Keratinocyte (primary cell): ENCODE results near the gene RRP1B. TPM values are rescaled to one million over a fixed set of nuclear protein-coding genes. Genes with fewer than 3 reads are reported as not detected.
"Not testable (repeated sequence)": the region's sequence is repeated elsewhere in the genome, so short reads cannot be mapped to it uniquely, and the experiment has no call there.

Experiments used
- DNase-seq: peaks from one replicate; pipeline ENCODE4 v3.0.0-alpha.2; 2011; ENCODE audit warnings: low read depth, missing footprints, low spot score
- FAIRE-seq: peaks from 2 replicates; lab custom pipeline; 2011; peaks lifted over from hg19 to GRCh38; lab: Jason Lieb, UNC
- H2AFZ ChIP-seq: 2 replicates; pipeline ENCODE4 v1.6.0; 2012; ENCODE audit warnings: low read length, control low read depth, inconsistent platforms; ENCODE audit not compliant: control insufficient read depth
- H3K27ac ChIP-seq: 2 replicates; pipeline ENCODE4 v1.5.1; 2011; ENCODE audit warnings: low read length; ENCODE audit not compliant: control insufficient read depth, insufficient read depth
- H3K27me3 ChIP-seq: 3 replicates; pipeline ENCODE4 v1.6.0; 2011; ENCODE audit warnings: low read length; ENCODE audit not compliant: control insufficient read depth, insufficient read depth; ENCODE audit errors: extremely low read depth
- H3K36me3 ChIP-seq, 2 experiments: 2 replicates in 1 of 2; 3 replicates in 1 of 2; pipeline ENCODE4 v1.5.1; 2011; ENCODE audit warnings: low read length in 2 of 2, mild to moderate bottlenecking in 1 of 2; ENCODE audit not compliant: control insufficient read depth in 2 of 2, insufficient read depth in 2 of 2; ENCODE audit errors: extremely low read depth in 1 of 2
- H3K4me1 ChIP-seq: 3 replicates; pipeline ENCODE4 v1.5.1; 2011; ENCODE audit warnings: low read length; ENCODE audit not compliant: control insufficient read depth, insufficient read depth; ENCODE audit errors: extremely low read depth
- H3K4me2 ChIP-seq: 3 replicates; pipeline ENCODE4 v1.6.0; 2011; ENCODE audit warnings: low read depth, low read length; ENCODE audit not compliant: control insufficient read depth, insufficient read depth; ENCODE audit errors: extremely low read depth
- H3K4me3 ChIP-seq, 3 experiments: fragments of 200-600 bp in 1 of 3; sonication (generic) in 1 of 3; 2 replicates in 2 of 3; 3 replicates in 1 of 3; pipeline ENCODE4 v1.5.1; 2011 to 2016; ENCODE audit warnings: low read length in 3 of 3, mild to moderate bottlenecking in 3 of 3, control low read depth in 2 of 3, inconsistent platforms in 1 of 3, low read depth in 1 of 3, mixed read lengths in 1 of 3, mixed run types in 1 of 3, moderate library complexity in 1 of 3; ENCODE audit not compliant: control insufficient read depth in 2 of 3, insufficient read depth in 2 of 3; ENCODE audit errors: extremely low read depth in 1 of 3
- H3K79me2 ChIP-seq: 2 replicates; pipeline ENCODE4 v1.6.0; 2012; ENCODE audit warnings: low read length; ENCODE audit not compliant: control insufficient read depth, insufficient read depth
- H3K9ac ChIP-seq: 3 replicates; pipeline ENCODE4 v1.6.0; 2011; ENCODE audit warnings: low read length; ENCODE audit not compliant: control insufficient read depth, insufficient read depth; ENCODE audit errors: extremely low read depth
- H3K9me1 ChIP-seq: 3 replicates; pipeline ENCODE4 v1.6.0; 2011; ENCODE audit warnings: low read length; ENCODE audit not compliant: control insufficient read depth, insufficient read depth; ENCODE audit errors: extremely low read depth
- H3K9me3 ChIP-seq: 2 replicates; pipeline ENCODE4 v1.5.1; 2012; ENCODE audit warnings: low read depth, low read length; ENCODE audit not compliant: control insufficient read depth
- H4K20me1 ChIP-seq: 3 replicates; pipeline ENCODE4 v1.6.0; 2011; ENCODE audit warnings: low read length; ENCODE audit not compliant: control insufficient read depth, insufficient read depth; ENCODE audit errors: extremely low read depth
- EZH2 ChIP-seq: IDR thresholded peaks from one replicate; pipeline ENCODE4 v1.6.1; 2012; ENCODE audit warnings: inconsistent platforms, mild to moderate bottlenecking, low read length, moderate library complexity
- dilution Hi-C: fragments of 300-500 bp; cut with MboI; formaldehyde crosslinking; loops from one replicate; pipeline ENCODE4 v1.7.0; 2020; ENCODE audit warnings: low sequenced_read_pairs; ENCODE audit not compliant: extremely low pct_ligation_motif_present
- polyA plus RNA-seq, 5 experiments: library from polyadenylated mRNA; depleted of rRNA in 3 of 5; stranded (reverse) in 3 of 5; stranded (forward) in 1 of 5; unstranded in 1 of 5; fragments of >200 nt; gene quantifications; 1 replicate in 1 of 5; 2 replicates in 3 of 5; 3 replicates in 1 of 5; pipeline versions ENCODE4 v1.2.1 to v1.2.3, GENCODE V29; 2011 to 2012; ENCODE audit warnings: missing spikeins in 2 of 5, low read depth in 1 of 5, low replicate concordance in 1 of 5
- TF ChIP-seq, protein P1 (sequence below), 3 experiments: IDR thresholded peaks in 1 of 3; conservative IDR thresholded peaks in 1 of 3; optimal IDR thresholded peaks in 1 of 3; 2 replicates in 2 of 3; 3 replicates in 1 of 3; pipeline versions ENCODE3 to v1.5.1; 2011; ENCODE audit warnings: low read length in 3 of 3, mild to moderate bottlenecking in 3 of 3, moderate library complexity in 2 of 3, control low read depth in 1 of 3, inconsistent platforms in 1 of 3; ENCODE audit not compliant: insufficient read depth in 2 of 3; ENCODE audit errors: extremely low read depth in 1 of 3

Gene RRP1B
- polyA plus RNA-seq, 1 donor (not counting 4 experiments of a cell fraction or from before 2014, with no cell fraction given) = 19.8 TPM

DNA sequence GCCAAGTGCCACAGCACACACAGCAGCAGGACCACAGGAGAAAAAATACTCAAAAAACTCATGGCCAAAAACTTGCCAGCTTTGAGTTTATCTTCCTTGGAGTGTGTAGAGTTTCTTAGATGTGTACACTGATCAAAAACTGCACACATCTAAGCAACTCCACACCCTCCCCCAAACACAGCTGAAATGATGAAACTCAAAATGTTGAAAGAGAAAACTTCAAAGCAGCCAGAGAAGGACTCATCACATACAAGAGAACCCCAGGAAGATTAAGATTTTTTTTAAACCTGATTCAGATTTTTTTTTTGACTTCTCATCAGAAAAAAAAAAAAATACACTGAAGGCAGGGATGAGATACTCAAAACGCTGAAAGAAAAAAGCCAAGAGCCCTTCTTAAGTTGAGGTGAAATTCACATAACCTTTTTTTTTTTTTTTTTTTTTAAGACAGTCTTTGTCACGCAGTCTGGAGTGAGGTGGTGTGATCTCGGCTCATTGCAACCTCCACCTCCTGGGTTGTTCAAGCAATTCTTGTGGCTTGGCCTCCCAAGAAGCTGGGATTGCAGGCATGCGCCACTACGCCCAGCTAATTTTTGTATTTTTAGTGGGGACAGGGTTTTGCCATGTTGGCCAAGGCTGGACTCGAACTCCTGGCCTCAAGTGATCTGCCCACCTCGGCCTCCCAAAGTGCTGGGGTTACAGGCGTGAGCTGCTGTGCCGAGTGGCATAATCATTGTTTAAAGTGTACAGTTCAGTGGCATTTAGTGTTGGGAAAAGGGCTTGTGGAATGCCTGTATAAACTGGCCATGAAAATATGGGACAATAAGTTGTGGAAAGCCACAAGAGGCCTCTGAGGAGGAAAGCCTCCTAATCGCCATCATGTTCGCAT lies 38.6 kb downstream of the RRP1B start:
- Histone ChIP-seq H3K4me3 (no peak overlapping the region), H3K79me2 (no peaks in the 10 kb centered on the region), H3K36me3 (peaks cover 5 to 14% of the 10 kb centered on the region in 2 experiments), H3K4me2 (no peak overlapping the region), H3K9me3 (no peaks in the 10 kb centered on the region), H3K9me1 (no peaks in the 10 kb centered on the region), H3K4me1 (peaks cover 3% of the 10 kb centered on the region), H4K20me1 (no peaks in the 10 kb centered on the region), H3K27ac (no peak overlapping the region), H3K9ac (no peak overlapping the region), H3K27me3 (no peaks in the 10 kb centered on the region), H2AFZ (no peak overlapping the region)
- dilution Hi-C loops = no loop called here
- FAIRE-seq (no peak), DNase-seq (no peak)
- TF ChIP-seq, protein P1, sequence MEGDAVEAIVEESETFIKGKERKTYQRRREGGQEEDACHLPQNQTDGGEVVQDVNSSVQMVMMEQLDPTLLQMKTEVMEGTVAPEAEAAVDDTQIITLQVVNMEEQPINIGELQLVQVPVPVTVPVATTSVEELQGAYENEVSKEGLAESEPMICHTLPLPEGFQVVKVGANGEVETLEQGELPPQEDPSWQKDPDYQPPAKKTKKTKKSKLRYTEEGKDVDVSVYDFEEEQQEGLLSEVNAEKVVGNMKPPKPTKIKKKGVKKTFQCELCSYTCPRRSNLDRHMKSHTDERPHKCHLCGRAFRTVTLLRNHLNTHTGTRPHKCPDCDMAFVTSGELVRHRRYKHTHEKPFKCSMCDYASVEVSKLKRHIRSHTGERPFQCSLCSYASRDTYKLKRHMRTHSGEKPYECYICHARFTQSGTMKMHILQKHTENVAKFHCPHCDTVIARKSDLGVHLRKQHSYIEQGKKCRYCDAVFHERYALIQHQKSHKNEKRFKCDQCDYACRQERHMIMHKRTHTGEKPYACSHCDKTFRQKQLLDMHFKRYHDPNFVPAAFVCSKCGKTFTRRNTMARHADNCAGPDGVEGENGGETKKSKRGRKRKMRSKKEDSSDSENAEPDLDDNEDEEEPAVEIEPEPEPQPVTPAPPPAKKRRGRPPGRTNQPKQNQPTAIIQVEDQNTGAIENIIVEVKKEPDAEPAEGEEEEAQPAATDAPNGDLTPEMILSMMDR (optimal IDR thresholded peaks at IDR 0.05 in 1 of 3, IDR thresholded peaks at IDR 0.05 in 1 of 3, conservative IDR thresholded peaks at IDR 0.05 in 1 of 3; ENCODE audit: extremely low read depth in 1 of 3, insufficient read depth in 2 of 3, low read length in 3 of 3) = no peak
- no peak for TF ChIP-seq EZH2

DNA sequence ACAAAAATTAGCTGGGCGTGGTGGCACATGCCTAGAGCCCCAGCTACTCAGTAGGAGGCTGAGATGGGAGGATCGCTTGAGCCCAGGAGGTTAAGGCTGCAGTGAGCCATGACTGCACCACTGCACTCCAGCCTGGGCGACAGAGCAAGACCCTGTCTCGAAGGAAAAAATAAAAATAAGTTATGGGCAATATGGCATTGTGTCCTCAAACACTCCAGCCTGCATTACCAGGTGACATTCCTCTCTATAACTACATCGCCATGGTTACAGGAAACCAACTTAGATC lies 40.1 kb downstream of the RRP1B start:
- H3K27ac ChIP-seq, FAIRE-seq, DNase-seq: not testable (repeated sequence)

More for the DNA sequence above, 40.1 kb downstream of the RRP1B start:
- H4K20me1 ChIP-seq, H3K4me3 ChIP-seq, H3K27me3 ChIP-seq, H3K9me3 ChIP-seq, H3K79me2 ChIP-seq, H3K4me1 ChIP-seq, H3K9ac ChIP-seq, H3K4me2 ChIP-seq, dilution Hi-C loops, H2AFZ ChIP-seq, H3K9me1 ChIP-seq, H3K36me3 ChIP-seq: not testable (repeated sequence)
